Epithelial cell of prostate (primary cell): ENCODE measurements around the gene MPHOSPH6.
"Not testable (repeated sequence)": the region's sequence is repeated elsewhere in the genome, so short reads cannot be mapped to it uniquely, and the experiment has no call there.

Experiments
- DNase-seq: peaks from one replicate; pipeline ENCODE4 v3.0.0-alpha.2; 2011; ENCODE audit warnings: low read depth, low spot score
- H3K27ac ChIP-seq: fragments of 450-650 bp; 2 replicates; pipeline ENCODE4 v1.5.1; 2017; ENCODE audit warnings: mild to moderate bottlenecking

MPHOSPH6 gene

GRCh38 chr16:82169861-82170845 is at the start of gene MPHOSPH6:
Gene MPHOSPH6 (minus strand): TSS chr16:82170224. CDS start chr16:82170175, 49 bp downstream.
- peak; percentile 60 for DNase-seq
- peak within 1 kb of the TSS; percentile 69 for H3K27ac ChIP-seq

GRCh38 chr16:82219298-82219697 is 49.3 kb upstream of the MPHOSPH6 start:
- no peak for DNase-seq
- H3K27ac ChIP-seq, result no peak overlapping the region

- DNase-seq, H3K27ac ChIP-seq: not testable (repeated sequence)
These were observed 39.3 kb upstream of the MPHOSPH6 start for GRCh38 chr16:82209314-82209713.

- no peak for DNase-seq
These were observed 33.2 kb upstream of the MPHOSPH6 start for GRCh38 chr16:82203198-82203597.

GRCh38 chr16:82201926-82202325 is 31.9 kb upstream of the MPHOSPH6 start:
- no peak overlapping the region for H3K27ac ChIP-seq
- DNase-seq, result no peak

More at GRCh38 chr16:82203198-82203597, 33.2 kb upstream of the MPHOSPH6 start:
- no peak overlapping the region for H3K27ac ChIP-seq

- no peak for DNase-seq
- H3K27ac ChIP-seq, result no peak overlapping the region
These were observed 31.3 kb upstream of the MPHOSPH6 start for GRCh38 chr16:82201351-82201750.

GRCh38 chr16:82199209-82199608 is 29.2 kb upstream of the MPHOSPH6 start:
- H3K27ac ChIP-seq, result peak overlapping the region; percentile 94
- DNase-seq, result no peak

- H3K27ac ChIP-seq, result peak overlapping the region; percentile 94
- peak; percentile 75 for DNase-seq
These were observed 27.7 kb upstream of the MPHOSPH6 start for GRCh38 chr16:82197540-82198240.

- DNase-seq, result no peak
- peak overlapping the region; percentile 94 for H3K27ac ChIP-seq
These were observed 26.0 kb upstream of the MPHOSPH6 start for GRCh38 chr16:82195917-82196494.

- peak overlapping the region; percentile 89 for H3K27ac ChIP-seq
- no peak for DNase-seq
These were observed 24.1 kb upstream of the MPHOSPH6 start for GRCh38 chr16:82194086-82194485.

- H3K27ac ChIP-seq, result peak overlapping the region; percentile 89
- DNase-seq, result peak; percentile 62
These were observed 22.6 kb upstream of the MPHOSPH6 start for GRCh38 chr16:82192665-82193064.

GRCh38 chr16:82190386-82190785 is 20.4 kb upstream of the MPHOSPH6 start:
- no peak overlapping the region for H3K27ac ChIP-seq
- DNase-seq, result no peak

- H3K27ac ChIP-seq, result no peak overlapping the region
- DNase-seq, result no peak
These were observed 17.8 kb upstream of the MPHOSPH6 start for GRCh38 chr16:82187829-82188228.

- DNase-seq, result no peak
- no peak overlapping the region for H3K27ac ChIP-seq
These were observed 15.0 kb upstream of the MPHOSPH6 start for GRCh38 chr16:82185012-82185411.

GRCh38 chr16:82184213-82184612 is 14.2 kb upstream of the MPHOSPH6 start:
- H3K27ac ChIP-seq, result no peak overlapping the region
- no peak for DNase-seq

GRCh38 chr16:82183004-82183397 is 13.0 kb upstream of the MPHOSPH6 start:
- DNase-seq, result no peak
- no peak overlapping the region for H3K27ac ChIP-seq

GRCh38 chr16:82182266-82183003 is 12.4 kb upstream of the MPHOSPH6 start:
- DNase-seq, result no peak

GRCh38 chr16:82181461-82182185 is 11.6 kb upstream of the MPHOSPH6 start:
- no peak for DNase-seq
- no peak overlapping the region for H3K27ac ChIP-seq

More at GRCh38 chr16:82182266-82183003, 12.4 kb upstream of the MPHOSPH6 start:
- no peak overlapping the region for H3K27ac ChIP-seq

- DNase-seq, result no peak
These were observed 8.3 kb upstream of the MPHOSPH6 start for GRCh38 chr16:82178352-82178751.

More at GRCh38 chr16:82178352-82178751, 8.3 kb upstream of the MPHOSPH6 start:
- H3K27ac ChIP-seq, result no peak overlapping the region
